Fibroblast of upper back skin (primary cell): ENCODE results near the gene NTRK3.

ENCODE experiments used
- DNase-seq: peaks from one replicate; pipeline ENCODE4 v3.0.0-alpha.2; 2013

Gene NTRK3

DNA sequence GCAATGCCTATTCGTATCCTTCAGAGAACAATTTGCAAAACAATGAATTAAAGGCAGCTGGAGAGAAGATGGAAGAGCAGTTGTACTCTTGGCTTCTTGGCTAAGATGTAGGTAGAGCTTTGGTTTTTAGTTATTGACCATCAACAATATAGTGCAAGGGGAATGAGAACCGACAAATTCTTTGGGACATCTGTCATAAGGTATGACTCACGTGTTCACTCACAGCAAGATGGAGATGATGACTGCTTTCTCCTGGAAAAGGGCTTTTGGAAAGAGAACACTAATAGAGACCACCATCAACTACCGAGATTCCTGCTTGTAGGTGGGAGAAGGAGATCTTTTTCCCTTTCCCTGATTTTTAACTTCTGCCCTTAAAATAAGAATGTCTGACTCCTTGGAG, 234.9 kb downstream of the NTRK3 start:
- peak; percentile 32 for DNase-seq

- DNase-seq, result peak; percentile 35
These were observed 235.7 kb downstream of the NTRK3 start for GRCh38 chr15:88020806-88021205.

DNA sequence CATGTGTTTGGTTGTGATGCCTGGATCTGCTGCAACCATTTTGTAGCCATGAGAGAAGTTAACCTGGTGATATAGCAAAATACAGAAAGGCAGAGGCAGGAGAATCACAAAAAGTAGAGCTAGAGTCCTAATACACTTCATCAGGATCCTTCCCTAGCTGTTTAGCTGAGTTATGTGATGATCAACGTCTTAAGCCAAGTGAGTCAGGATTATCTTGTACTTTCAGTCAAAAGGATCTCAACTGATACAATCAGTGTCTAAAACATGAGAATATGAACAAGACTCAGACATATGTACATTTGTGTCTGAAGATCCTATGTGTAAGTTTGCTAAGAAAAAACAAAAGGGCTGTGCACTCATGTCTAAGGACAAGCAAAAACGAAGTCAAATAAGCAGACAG, 236.9 kb downstream of the NTRK3 start:
- DNase-seq, result no peak

DNA sequence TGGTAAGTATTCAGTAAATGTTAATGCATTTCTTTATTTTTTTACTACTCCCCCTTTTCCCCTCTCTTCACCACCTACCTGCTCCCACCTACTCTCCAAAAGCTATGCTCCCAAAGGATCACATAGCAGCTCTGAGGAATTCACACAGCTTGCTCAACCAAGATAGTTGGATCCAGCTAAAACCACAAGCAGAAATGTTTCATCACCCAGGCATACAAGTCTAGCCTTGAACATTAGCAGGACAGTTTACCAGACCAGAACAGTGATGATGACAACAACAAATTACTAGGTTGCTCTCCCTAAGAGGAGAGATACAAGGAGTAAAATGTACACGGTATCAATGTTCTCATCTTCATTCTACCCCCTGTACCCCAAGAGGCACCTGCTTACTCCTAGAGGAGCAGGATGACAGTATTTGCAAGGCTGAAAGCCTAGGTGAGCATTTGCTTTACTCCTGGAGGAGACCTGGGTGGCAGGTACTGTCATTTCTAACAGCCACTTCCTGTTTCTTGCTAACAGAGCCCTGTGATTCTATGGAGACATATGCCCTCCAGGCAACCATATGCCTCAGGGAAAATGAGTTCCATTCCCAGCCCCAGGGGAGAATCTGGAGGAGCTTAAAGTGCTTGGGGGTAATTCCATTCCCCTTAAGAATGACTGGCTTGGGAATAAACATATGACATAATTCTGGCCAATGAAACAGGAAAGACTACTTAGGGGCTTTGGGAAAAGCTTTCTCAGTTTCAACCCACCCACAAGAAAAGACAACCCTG, 237.5 kb downstream of the NTRK3 start:
- DNase-seq, result peak; percentile 88

- no peak for DNase-seq
These were observed 238.8 kb downstream of the NTRK3 start for GRCh38 chr15:88017753-88018152.

DNA sequence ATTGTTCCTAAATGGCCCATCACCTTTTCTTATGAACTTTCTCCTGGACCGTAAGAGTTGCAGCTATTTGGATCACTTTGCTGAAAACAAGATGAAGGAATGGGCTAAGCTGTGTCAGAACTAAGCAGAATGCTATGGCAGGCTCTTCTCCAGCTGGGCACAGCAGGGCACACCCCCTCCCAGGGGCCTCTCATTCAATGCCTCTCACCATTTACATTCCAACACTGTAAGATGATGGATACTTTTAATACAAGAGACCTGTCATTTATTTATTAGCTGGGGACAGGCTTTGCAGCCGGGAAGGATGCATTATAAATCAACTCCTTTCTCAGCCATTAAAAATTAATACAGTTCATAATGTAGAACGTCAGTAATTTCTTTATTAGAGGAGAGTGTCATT, 240.1 kb downstream of the NTRK3 start:
- DNase-seq, result no peak

GRCh38 chr15:88015228-88015860, 241.2 kb downstream of the NTRK3 start:
- no peak for DNase-seq

GRCh38 chr15:88014454-88015160, 241.9 kb downstream of the NTRK3 start:
- no peak for DNase-seq

DNA sequence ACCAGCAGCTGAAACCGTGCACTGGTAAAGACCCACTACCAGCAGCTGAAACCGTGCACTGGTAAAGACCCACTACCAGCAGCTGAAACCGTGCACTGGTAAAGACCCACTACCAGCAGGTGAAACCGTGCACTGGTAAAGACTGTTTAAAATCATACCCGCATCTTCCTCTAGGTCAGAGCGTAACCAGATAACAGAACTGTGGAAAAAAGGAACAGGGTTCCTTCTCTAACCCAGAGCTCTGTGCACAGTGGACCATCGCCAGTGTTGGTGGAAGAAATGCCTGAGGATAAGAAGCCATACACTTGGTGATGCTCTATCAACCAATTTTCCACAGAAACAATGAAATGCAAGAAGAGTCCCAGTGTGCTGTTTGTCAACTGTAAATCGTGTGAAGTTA, 243.4 kb downstream of the NTRK3 start:
- DNase-seq, result no peak

GRCh38 chr15:88012688-88013087, 243.9 kb downstream of the NTRK3 start:
- DNase-seq, result no peak

DNA sequence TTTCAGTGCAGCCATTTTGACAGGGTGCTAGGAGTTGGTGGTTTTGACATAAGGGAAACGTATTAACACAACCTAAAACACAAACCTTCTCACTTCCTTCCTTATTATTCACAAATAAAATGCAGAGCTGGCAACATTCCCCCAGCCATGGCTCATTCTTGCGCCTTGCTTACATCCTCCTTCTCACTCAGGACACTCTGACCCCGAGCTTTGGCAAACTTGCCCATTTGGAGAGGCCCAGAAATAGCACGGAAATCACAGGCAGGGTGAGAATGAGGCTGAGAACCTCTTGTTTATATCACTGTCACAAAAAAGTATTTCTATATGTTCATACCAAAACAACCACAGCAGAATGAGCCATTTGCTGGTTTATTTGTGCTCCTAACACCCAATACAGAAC, 244.3 kb downstream of the NTRK3 start:
- no peak for DNase-seq

GRCh38 chr15:88011533-88011932, 245.0 kb downstream of the NTRK3 start:
- no peak for DNase-seq

DNA sequence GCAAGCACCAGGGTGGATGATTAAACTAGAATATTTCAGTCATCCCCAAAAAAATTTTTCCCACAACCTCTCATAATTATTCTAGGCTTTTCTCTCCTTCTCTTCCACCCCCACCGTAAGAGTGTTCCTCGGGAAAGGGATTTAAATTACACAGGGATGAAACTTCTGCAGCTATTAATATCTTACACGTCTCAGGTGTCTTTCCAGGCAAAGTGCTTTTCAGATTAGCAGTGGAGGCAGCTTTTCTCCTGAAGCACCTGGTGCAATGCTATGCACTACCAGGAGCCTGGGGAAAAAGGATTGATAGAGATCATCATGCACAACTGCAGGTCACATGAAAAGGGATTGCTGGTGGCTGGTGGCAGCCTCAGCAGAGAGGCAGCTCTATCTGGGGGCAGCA, 250.4 kb downstream of the NTRK3 start:
- no peak for DNase-seq

DNA sequence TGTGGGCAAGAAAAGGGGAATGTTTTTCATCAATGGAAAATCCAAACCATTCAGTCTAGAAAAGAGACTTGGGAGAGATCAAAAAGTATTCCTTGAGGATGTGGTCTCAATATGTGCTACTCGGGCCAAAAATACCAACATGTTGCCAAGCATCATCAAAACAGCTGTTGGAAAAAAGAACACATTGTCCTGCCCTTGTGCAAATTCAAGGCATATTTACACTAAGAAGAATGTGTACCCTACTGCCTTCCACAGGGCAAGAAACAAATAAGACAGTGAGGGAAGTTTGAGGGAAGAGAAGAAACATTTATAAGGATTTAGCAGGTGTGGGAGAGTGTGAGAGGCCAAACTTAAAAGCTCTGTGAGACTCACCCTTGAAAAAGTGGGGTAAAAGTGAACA, 252.1 kb downstream of the NTRK3 start:
- DNase-seq, result no peak

GRCh38 chr15:88003541-88004327, 252.8 kb downstream of the NTRK3 start:
- no peak for DNase-seq

- no peak for DNase-seq
These were observed 253.8 kb downstream of the NTRK3 start for GRCh38 chr15:88002706-88003105.

DNA sequence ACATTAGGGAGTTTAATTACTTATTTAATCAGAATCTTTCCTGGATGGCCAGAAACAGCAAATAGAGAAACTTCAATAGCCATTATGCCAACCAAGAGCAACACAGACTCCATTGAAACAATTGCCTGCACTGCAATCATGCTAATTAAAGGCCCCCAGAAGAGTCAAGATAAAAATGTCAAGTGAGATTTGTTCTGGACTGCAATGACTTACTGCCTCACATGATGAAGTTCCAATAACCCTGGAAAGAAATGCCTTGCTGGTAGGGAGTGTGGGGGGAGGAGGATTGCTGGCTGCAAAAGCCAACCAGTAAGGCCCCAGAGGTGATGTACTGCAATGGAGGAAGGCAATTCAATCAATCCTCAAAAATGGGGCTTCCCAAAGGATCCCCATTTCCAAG, 257.9 kb downstream of the NTRK3 start:
- DNase-seq, result no peak

DNA sequence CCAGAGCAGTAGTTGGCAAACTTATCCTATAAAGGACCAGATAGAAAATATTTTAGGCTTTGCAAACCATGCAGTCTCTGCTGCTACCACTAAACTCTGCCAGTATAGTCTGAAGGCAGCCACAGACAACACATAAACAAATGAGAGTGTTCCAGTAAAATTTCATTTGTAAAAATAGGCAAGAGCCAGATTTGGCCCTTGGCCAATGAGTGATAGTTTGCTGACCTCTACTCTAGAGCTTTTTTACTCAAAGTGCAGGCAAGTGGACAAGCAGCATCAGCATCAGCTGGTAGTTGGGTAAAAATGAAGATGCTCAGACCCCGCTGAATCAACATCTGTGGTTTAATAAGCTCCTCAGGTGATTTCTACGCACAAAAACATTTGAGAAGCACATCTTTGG, 269.8 kb downstream of the NTRK3 start:
- DNase-seq, result no peak

DNA sequence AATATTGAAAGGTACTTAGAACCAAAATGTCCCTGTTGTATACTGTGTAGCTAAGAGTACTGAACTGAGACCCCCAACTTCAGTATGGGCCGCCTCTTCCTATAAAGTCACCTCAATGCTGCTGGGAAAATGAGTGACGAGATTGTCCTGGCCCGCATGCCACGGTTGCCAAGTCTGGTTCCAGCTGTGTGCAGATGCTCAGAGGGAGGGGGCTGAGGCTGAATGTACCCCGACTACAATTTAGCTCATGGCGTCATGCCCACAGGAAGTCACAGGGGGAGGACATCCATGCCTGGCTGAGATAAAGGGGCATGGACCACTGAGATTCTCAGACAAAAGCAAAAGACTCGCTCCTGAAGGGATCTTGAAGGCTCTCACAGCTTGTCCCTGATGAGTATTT, 271.1 kb downstream of the NTRK3 start:
- DNase-seq, result no peak

GRCh38 chr15:87981969-87982368, 274.6 kb downstream of the NTRK3 start:
- no peak for DNase-seq

- DNase-seq, result no peak
These were observed 278.6 kb downstream of the NTRK3 start for GRCh38 chr15:87977907-87978306.

- no peak for DNase-seq
These were observed 280.0 kb downstream of the NTRK3 start for GRCh38 chr15:87976552-87976951.

GRCh38 chr15:87973501-87974215, 282.9 kb downstream of the NTRK3 start:
- peak; percentile 25 for DNase-seq
